GM20000 (cell line): ENCODE measurements around the gene HBEGF.
A peak's percentile ranks its signal among the peaks of the same experiment; 100 is the strongest.

ENCODE experiments used
- DNase-seq: peaks from one replicate; pipeline ENCODE4 v3.0.0; 2012; ENCODE audit warnings: low spot score
- TF ChIP-seq, protein P1 (sequence below): IDR thresholded peaks from 2 replicates; pipeline ENCODE4 v1.5.1; 2012; ENCODE audit warnings: mild to moderate bottlenecking, control low read depth; ENCODE audit errors: extremely low read depth, missing control alignments

The HBEGF gene

DNA sequence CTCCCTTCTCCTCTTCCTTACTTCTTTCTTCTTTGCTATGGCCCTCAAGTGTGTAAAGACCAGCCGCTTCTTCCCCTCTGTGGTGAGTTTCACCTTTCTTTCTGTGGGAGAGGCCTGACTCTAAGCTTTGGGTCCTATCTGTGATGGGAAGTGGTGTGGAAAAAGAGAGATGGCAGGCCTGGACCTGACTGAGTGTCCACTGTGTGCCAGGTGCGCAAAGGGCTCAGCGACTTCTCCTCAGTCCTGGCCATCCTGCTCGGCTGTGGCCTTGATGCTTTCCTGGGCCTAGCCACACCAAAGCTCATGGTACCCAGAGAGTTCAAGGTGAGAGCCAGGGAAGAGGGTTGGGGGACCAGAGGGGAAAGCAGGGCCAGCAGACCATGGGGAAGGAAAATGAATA, 19.5 kb upstream of the HBEGF start:
- TF ChIP-seq, protein P1, sequence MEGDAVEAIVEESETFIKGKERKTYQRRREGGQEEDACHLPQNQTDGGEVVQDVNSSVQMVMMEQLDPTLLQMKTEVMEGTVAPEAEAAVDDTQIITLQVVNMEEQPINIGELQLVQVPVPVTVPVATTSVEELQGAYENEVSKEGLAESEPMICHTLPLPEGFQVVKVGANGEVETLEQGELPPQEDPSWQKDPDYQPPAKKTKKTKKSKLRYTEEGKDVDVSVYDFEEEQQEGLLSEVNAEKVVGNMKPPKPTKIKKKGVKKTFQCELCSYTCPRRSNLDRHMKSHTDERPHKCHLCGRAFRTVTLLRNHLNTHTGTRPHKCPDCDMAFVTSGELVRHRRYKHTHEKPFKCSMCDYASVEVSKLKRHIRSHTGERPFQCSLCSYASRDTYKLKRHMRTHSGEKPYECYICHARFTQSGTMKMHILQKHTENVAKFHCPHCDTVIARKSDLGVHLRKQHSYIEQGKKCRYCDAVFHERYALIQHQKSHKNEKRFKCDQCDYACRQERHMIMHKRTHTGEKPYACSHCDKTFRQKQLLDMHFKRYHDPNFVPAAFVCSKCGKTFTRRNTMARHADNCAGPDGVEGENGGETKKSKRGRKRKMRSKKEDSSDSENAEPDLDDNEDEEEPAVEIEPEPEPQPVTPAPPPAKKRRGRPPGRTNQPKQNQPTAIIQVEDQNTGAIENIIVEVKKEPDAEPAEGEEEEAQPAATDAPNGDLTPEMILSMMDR: no peak
- peak; percentile 1 for DNase-seq

DNA sequence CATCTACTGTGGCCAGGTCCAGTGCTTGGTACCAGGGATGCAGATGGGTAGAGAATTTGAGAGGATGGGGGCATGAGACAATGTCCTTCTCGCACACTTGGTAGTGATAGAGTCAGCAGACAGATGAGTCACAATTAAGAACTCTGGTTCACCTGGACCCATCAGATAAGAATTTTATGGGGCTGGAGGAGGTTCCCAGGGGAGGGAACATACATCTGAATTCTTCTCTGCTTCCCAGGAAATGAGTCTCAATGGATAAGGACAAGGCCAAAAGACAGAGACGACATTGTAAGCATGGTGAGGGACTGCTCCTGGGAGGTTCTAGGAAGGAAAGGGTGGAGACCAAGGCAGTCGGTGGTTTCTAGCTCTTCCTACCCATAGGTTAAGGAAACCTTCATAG, 18.9 kb upstream of the HBEGF start:
- TF ChIP-seq, protein P1: no peak
- no peak for DNase-seq

DNA sequence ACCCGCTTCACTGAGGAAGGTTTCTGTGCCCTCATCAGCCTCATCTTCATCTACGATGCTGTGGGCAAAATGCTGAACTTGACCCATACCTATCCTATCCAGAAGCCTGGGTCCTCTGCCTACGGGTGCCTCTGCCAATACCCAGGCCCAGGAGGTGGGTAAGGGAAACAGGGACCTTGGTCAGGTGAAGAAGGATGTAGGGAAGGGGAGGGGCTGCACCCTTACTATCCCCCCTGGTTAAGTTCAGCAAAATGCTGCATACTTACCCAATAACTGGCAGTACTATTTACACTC, 18.0 kb upstream of the HBEGF start:
- TF ChIP-seq, protein P1: no peak

DNA sequence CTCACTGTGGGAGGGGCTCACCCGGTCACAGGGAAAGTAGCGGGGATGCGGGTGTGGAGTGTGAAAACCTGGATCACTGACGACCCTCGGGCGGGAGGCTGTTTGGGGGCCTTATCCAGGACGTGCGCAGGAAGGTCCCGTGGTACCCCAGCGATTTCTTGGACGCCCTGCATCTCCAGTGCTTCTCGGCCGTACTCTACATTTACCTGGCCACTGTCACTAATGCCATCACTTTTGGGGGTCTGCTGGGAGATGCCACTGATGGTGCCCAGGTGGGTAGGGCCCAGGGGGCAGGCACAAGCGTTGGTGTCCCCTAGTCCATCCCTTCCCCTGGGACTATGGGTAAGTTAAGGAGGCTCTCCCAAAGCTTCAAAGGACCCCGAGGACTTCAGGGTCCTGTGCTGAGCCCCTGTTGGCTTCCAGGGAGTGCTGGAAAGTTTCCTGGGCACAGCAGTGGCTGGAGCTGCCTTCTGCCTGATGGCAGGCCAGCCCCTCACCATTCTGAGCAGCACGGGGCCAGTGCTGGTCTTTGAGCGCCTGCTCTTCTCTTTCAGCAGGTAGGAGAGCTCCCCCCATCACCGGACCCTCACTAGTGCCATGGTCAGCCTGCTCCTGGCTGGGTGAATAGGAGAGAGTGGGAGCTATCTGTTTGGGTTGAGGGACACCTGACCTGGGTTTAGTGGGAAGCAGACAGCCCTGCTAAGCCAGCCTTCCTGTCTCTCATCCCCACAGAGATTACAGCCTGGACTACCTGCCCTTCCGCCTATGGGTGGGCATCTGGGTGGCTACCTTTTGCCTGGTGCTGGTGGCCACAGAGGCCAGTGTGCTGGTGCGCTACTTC, 17.4 kb upstream of the HBEGF start:
- no peak for DNase-seq

More for the DNA sequence above, 18.0 kb upstream of the HBEGF start:
- DNase-seq: no peak

DNA sequence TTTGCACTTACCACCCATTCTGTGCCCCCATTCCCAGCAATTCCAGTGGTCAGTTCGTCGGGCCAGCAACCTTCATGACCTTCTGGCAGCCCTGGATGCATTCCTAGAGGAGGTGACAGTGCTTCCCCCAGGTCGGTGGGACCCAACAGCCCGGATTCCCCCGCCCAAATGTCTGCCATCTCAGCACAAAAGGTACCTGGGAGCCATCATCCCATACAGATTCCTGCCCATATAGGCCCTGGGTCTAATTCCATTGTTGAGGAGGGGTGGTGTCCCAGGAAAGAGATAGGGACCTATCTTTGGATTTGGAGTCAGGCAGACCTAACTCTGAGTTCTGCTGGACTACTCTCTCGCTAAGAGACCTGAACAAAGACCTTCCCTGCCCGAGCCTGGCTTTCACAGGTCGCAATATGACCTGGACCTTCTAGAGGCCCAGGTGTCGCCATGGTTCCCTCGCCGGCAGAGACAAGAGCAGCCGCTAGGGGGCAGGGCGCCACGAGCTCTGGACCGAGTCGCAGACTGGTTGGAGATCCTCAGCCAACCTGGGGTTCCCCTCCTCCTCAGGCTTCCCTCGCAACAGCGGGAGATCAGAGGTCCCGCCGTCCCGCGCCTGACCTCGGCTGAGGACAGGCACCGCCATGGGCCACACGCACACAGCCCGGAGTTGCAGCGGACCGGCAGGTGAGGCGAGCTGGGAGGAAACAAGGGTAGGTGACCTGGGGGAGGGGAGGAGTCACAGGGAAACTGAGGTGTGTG, 16.6 kb upstream of the HBEGF start:
- TF ChIP-seq, protein P1: peak; percentile 94
- peak; percentile 83 for DNase-seq

More for the DNA sequence above, 17.4 kb upstream of the HBEGF start:
- TF ChIP-seq, protein P1: no peak

DNA sequence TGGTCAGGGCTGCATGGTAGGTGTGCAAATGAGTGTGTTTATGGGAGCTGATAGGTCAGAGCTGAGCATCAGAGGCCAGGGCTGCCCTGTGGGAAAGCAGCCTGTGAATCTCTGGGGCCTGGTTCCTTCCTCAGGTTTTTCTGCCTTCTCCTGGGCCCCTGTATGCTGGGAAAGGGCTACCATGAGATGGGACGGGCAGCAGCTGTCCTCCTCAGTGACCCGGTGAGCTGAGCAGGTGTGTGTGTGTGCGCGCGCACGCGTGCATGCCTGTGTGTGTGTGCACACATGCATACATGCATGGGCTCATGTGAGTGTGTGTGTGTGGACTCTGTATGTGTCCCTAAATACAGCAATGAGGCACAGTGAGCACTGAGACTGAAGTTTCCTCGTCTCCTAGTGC, 15.9 kb upstream of the HBEGF start:
- TF ChIP-seq, protein P1: no peak
- DNase-seq: no peak

DNA sequence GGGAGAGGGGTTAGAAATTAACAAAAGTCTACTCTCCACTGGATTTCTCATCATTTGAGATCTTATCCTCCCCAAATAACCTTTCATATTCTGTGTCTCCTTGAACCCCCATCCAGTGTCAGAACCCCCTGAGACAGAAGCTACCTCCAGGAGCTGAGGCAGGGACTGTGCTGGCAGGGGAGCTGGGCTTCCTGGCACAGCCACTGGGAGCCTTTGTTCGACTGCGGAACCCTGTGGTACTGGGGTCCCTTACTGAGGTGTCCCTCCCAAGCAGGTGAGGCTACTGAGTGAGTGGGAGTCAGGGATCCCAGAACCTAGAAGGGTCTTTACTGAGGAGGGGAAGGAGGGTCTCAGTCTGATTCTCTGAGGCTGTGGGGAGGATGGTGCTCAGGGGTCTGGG, 15.5 kb upstream of the HBEGF start:
- no peak for DNase-seq
- TF ChIP-seq, protein P1: no peak
